ENCODE data around the gene ARMC6.

Gene ARMC6

GRCh38 chr19:19033426-19034203 lies at the start of gene ARMC6, which contains the start of gene SUGP2:
Gene ARMC6 (plus strand): TSS chr19:19033603. CDS start chr19:19034210, 607 bp downstream.
Gene SUGP2 (minus strand): TSS chr19:19033517. CDS start chr19:19031071, 2,446 bp downstream.
- H3K9me2 ChIP-seq (replicated peaks; ENCODE audit: control insufficient read depth, low read length): no peaks in the 10 kb centered on the region
- peaks cover 93% of the 10 kb centered on the region for H3K79me2 ChIP-seq (ENCODE audit: control insufficient read depth, low read length)
- H3K4me3 ChIP-seq (ENCODE audit: low read length): peak within 1 kb of the TSS; percentile 92
- peaks cover 73% of the 10 kb centered on the region for H3K36me3 ChIP-seq (ENCODE audit: control insufficient read depth, low read length)
- TF ChIP-seq CTCF (IDR thresholded peaks at IDR 0.05; ENCODE audit: low read depth, low read length, poor library complexity, severe bottlenecking): no peak
- TF ChIP-seq EZH2phosphoT487 (IDR thresholded peaks at IDR 0.05; ENCODE audit: borderline replicate concordance, low read length): no peak
- peak within 1 kb of the TSS; percentile 84 for H3K27ac ChIP-seq (ENCODE audit: low read depth, low read length)
- peaks cover 33% of the 10 kb centered on the region for H3K4me1 ChIP-seq (ENCODE audit: control insufficient read depth, low read length)
- peak within 1 kb of the TSS; percentile 69 for H3K4me2 ChIP-seq (ENCODE audit: low read length)
- H3K9me3 ChIP-seq (ENCODE audit: control insufficient read depth, insufficient read depth, low read length): no peaks in the 10 kb centered on the region
- H3K27me3 ChIP-seq (ENCODE audit: control insufficient read depth, low read length): no peaks in the 10 kb centered on the region
- peaks cover 4% of the 10 kb centered on the region; the same call in 1 of the 2 replicates for H4K20me1 ChIP-seq (ENCODE audit: control insufficient read depth, insufficient read depth, low read depth, low read length)
- peaks cover 3% of the 10 kb centered on the region for H3F3A ChIP-seq (ENCODE audit: control insufficient read depth, insufficient read depth)

GRCh38 chr19:18984251-18984650 lies 49.2 kb upstream of the ARMC6 start:
- H3K27ac ChIP-seq (ENCODE audit: low read depth, low read length): no peak overlapping the region
- no peaks in the 10 kb centered on the region for H3K9me3 ChIP-seq (ENCODE audit: control insufficient read depth, insufficient read depth, low read length)
- no peaks in the 10 kb centered on the region for H3K79me2 ChIP-seq (ENCODE audit: control insufficient read depth, low read length)
- H3K36me3 ChIP-seq (ENCODE audit: control insufficient read depth, low read length): no peaks in the 10 kb centered on the region
- H3K4me1 ChIP-seq (ENCODE audit: control insufficient read depth, low read length): peaks cover 7% of the 10 kb centered on the region; the same call in 1 of the 2 replicates
- no peak overlapping the region for H3K4me3 ChIP-seq (ENCODE audit: low read length)
- H3K4me2 ChIP-seq (ENCODE audit: low read length): no peak overlapping the region
- no peaks in the 10 kb centered on the region for H4K20me1 ChIP-seq (ENCODE audit: control insufficient read depth, insufficient read depth, low read depth, low read length)
- H3K9me2 ChIP-seq (replicated peaks; ENCODE audit: control insufficient read depth, low read length): no peaks in the 10 kb centered on the region
- no peaks in the 10 kb centered on the region for H3F3A ChIP-seq (ENCODE audit: control insufficient read depth, insufficient read depth)
- TF ChIP-seq EZH2phosphoT487 (IDR thresholded peaks at IDR 0.05; ENCODE audit: borderline replicate concordance, low read length) (no peak), CTCF (IDR thresholded peaks at IDR 0.05; ENCODE audit: low read depth, low read length, poor library complexity, severe bottlenecking) (no peak)
- H3K27me3 ChIP-seq (ENCODE audit: control insufficient read depth, low read length): peaks cover 2% of the 10 kb centered on the region; the same call in 1 of the 2 replicates

GRCh38 chr19:18985257-18985656 lies 48.1 kb upstream of the ARMC6 start:
- no peaks in the 10 kb centered on the region for H3K79me2 ChIP-seq (ENCODE audit: control insufficient read depth, low read length)
- no peaks in the 10 kb centered on the region for H3F3A ChIP-seq (ENCODE audit: control insufficient read depth, insufficient read depth)
- no peak overlapping the region for H3K27ac ChIP-seq (ENCODE audit: low read depth, low read length)
- H3K4me1 ChIP-seq (ENCODE audit: control insufficient read depth, low read length): peaks cover 7% of the 10 kb centered on the region; the same call in 1 of the 2 replicates
- H3K36me3 ChIP-seq (ENCODE audit: control insufficient read depth, low read length): no peaks in the 10 kb centered on the region
- no peaks in the 10 kb centered on the region for H3K9me2 ChIP-seq (replicated peaks; ENCODE audit: control insufficient read depth, low read length)
- H3K4me2 ChIP-seq (ENCODE audit: low read length): no peak overlapping the region
- TF ChIP-seq EZH2phosphoT487 (IDR thresholded peaks at IDR 0.05; ENCODE audit: borderline replicate concordance, low read length) (no peak), CTCF (IDR thresholded peaks at IDR 0.05; ENCODE audit: low read depth, low read length, poor library complexity, severe bottlenecking) (no peak)
- H4K20me1 ChIP-seq (ENCODE audit: control insufficient read depth, insufficient read depth, low read depth, low read length): no peaks in the 10 kb centered on the region
- H3K9me3 ChIP-seq (ENCODE audit: control insufficient read depth, insufficient read depth, low read length): no peaks in the 10 kb centered on the region
- H3K27me3 ChIP-seq (ENCODE audit: control insufficient read depth, low read length): peaks cover 2% of the 10 kb centered on the region; the same call in 1 of the 2 replicates
- no peak overlapping the region for H3K4me3 ChIP-seq (ENCODE audit: low read length)

Data from DOHH2 (cell line).